Cerebellar cortex (tissue), 1 donor: ENCODE measurements around the gene IFT122.

ENCODE experiments used
- DNase-seq: peaks from one replicate; pipeline ENCODE4 v3.0.0-alpha.2; 2015; ENCODE audit warnings: low spot score

The IFT122 gene

DNA sequence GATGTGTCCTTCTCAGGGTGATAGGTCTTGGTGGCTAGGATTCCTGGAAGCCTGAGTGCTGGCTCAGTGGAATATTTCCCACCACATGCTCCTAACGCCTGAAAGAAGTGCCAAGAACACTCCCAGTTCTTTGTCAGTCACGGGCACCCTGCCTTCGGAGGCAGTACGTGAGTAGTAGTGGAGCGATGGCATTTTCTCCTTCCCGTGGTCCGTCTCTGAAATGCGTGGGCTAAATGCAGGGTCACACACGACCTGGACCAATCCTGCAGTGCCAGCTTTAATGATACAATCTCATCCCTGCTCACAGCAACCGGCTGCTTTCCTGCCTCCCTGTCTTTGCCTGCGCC is 117.5 kb downstream of the IFT122 start:
- no peak for DNase-seq

GRCh38 chr3:129558081-129558771 is 118.2 kb downstream of the IFT122 start:
- DNase-seq, result no peak

- no peak for DNase-seq
Measured at GRCh38 chr3:129558772-129559564, 118.9 kb downstream of the IFT122 start.

GRCh38 chr3:129559565-129560079 is 119.6 kb downstream of the IFT122 start:
- no peak for DNase-seq

DNA sequence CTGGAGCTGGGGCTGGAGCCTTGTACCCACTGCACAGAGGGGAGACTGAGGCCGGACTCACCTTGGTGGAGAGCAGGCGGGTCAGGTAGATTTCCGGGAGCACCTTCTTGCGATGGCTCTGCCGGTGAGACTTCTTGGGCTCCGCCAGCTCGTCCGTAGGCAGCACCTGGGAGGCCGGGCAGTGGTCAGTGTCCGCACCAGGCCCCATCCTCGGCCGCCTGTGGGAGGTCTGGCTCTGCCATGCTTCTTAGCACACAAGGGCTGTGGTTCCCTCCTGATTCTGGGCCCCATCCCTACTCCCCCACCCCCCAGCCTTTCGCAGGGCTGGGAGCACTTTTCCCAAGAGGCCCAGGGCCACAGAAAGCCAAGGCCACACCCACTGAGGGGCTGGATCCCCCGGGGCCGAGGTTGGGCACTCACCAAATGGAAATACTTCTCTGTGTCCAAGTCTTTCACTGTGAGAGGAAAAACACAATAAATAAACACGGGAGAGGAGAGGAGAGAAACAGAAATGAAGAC is 120.3 kb downstream of the IFT122 start:
- no peak for DNase-seq

DNA sequence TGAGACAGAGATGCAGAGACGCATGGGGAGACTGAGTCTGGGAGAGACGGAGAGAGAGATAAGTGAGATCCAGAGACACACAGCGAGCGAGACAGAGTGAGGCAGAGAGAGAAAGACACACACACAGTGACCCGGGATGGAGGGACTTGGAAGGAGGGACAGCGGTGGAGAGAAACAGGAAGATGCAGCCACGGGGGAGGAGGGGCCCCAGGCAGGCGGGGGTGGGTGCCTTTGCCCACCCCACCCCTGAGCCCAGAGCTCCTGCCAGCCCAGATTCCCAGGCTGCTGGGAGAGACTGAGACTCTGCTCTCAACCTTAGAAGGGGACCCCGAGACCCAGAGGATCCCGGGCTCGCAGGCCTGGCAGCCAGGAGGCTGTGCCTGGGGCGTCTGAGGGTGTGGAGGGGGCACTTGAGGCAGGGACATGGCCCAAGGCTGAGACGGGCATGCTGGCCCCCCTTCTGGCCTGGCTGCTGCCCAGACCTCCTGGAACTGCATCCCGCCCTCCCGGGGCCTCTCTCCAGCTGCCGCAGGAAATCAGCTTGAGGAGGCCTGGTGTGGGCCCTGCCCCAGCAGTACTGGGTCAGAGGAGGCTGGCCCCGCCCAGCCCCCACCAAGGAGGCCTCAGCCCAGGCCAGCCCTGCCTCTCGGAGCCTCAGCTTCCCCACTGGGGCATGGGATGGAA is 121.0 kb downstream of the IFT122 start:
- no peak for DNase-seq

GRCh38 chr3:129561619-129562248 is 121.7 kb downstream of the IFT122 start:
- DNase-seq, result no peak

DNA sequence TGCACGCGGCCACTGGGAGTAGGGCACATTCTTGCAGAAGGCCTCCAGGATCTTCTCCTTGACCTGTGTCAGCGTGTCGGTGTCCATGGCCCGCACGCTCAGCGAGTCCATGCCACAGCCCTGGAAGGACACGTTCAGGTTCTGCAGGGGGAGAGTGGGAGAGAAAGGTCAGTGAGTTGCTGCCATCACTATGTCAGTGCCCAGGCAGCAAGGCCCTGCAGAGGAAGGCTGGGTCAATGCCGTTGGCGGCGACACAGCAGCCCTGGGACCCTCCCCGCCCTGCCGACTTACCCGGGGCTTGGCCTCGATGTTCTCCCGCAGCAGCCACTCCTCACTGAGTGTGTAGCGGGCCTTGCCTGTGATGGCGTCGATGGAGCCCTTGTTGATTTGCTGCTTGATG is 122.8 kb downstream of the IFT122 start:
- DNase-seq, result no peak

DNA sequence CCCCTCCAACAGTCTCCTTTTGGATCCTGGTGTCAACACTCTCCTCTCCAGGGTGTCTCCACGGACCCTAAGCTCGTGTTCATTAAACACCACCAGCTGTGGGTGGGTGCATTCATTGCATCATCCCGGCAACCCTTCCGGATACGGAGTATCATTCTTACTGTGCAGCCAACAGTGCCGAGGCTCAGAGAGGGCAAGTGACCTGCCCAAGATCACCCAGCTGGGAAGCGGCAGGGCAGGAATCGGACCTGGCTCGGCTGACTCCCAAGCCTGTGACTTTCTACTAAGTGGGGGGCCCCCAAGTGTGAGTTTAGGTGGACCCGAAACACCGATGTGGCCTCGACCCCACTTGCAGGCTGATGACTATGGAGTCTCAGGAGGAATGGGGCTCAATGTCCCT is 123.3 kb downstream of the IFT122 start:
- no peak for DNase-seq

DNA sequence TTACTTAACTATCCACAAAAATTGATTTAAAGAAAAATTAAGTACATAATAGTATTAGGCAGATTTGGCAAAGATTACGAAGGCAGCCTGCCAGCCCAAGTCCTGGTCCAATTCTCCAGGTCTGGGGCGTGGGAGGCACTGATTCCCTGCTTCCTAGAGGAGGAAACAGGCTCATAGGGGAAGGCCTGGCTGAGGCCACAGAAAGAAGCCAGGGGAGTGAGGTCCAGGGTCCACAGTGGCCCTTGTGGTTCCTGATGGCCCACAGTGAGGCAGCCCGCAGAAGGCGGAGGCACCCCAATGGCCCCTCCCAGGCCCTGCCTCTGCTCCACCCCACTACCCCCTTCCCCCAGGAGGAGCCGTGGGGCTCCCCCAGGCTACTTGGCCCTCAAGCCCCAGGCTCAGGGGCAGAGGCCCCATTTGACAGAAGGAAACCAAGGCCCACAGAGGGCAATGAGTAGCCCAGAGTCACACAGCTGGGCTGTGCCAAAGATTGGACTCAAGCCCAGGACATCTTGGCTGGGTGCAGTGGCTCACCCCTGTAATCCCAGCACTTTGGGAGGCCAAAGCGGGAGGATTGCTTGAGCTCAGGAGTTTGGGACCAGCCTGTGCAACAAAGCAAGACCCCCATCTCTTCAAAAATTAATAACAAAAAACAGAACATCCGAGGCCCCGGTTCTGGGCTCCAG is 124.0 kb downstream of the IFT122 start:
- no peak for DNase-seq

DNA sequence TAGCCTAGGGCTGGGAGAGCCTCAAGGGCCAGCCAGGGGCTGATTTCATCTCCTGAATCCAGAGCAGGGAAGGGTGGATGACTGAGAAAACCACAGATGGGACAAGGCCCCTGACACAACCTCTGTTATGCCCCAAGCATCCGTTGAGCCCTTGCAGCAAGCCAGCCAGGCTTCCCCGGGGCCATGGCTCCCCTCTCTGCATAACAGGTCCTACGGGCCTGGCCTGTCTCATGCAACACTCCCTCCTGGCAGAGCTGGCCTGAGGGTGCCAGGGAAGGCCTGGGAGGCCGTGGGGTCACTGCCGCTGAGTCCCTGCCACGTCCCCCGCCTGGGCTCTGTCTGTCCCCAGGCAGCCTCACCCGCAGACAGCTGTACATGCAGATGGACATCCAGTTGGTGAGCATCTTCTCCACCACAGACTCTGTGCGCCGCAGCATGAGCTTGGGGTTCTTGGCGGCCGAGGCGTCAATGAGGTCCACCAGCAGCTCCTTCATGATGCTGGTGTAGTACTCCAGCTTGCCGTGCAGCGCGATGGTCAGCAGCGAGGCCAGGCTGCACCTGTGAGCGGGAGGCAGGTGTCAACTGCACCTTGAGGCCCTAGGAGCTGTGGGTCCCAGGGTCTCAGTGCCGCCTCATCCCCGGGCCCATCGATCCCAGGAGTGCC is 125.1 kb downstream of the IFT122 start:
- DNase-seq, result no peak

DNA sequence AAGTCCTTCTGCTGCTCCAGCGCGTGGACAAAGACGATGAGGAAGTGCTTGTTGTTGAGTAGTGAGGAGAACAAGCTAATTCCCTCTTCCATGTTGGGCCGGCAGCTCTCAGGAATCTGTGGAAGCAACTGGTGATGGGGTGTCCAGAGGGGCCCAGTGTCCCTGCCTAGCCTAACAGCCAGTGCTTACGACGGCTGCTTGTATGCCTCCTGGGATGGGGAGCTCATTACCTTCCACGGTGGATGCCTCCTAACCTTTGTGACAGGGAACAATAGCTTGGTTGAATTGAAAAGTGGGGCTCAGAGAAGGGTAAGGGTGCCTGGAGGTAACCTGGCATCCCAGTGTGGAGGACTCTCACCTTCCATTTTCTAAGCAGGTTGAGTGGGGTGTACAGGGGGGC is 125.9 kb downstream of the IFT122 start:
- no peak for DNase-seq

DNA sequence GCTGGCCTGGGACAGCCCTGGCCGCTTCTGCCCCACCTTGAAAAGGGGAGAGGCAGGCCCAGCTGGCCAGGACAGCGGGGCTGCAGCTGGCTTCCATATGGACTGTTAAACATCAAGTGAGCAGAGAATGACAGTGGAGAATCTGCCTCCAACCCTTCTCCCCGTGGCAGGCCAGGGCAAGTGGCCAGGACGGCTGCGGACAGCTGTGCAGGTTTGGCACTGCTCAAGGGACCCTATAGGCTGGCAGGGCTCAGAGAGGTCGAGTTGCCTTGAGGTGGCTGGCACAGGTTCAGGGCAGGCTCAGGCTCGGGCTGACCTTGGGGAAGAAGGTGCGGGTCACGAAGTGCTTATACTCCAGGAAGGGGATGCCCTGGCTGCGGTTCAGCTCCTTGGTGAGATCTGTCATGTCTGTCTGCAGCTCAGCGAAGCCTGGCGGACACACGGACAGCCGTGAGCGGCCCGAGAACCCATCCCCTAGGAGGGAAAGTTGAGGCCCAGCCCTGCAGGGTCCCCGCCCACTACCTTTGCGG is 127.2 kb downstream of the IFT122 start:
- DNase-seq, result no peak

- DNase-seq, result no peak
Measured at GRCh38 chr3:129567939-129568338, 127.9 kb downstream of the IFT122 start.

GRCh38 chr3:129569856-129570255 is 129.8 kb downstream of the IFT122 start:
- DNase-seq, result no peak
